ENCODE measurements around the gene SHISA9. TPM values are rescaled to one million over a fixed set of nuclear protein-coding genes. Genes with fewer than 3 reads are reported as not detected.

Gene SHISA9
- total RNA-seq, 2 experiments from 2014 or later: 0.02 TPM; not detected in 1

- H3K27me3 Mint-ChIP-seq: no peaks in the 10 kb centered on the region
- H3K4me1 Mint-ChIP-seq: no peaks in the 10 kb centered on the region
- H3K27ac Mint-ChIP-seq: no peak overlapping the region
- H3K4me3 Mint-ChIP-seq: no peak overlapping the region
- ATAC-seq (no peak), DNase-seq (no peak)
- no peaks in the 10 kb centered on the region for H3K36me3 Mint-ChIP-seq (ENCODE audit: low read depth)
- intact Hi-C loops (cut with DNase I, micrococcal nuclease): no loop called here
- H3K9me3 Mint-ChIP-seq (ENCODE audit: low read depth): peaks cover 9% of the 10 kb centered on the region
- POLR2A ChIA-PET: no interaction called here
- CTCF ChIA-PET: no interaction called here
Measured at GRCh38 chr16:13038591-13038990, 137.2 kb downstream of the SHISA9 start.

- Mint-ChIP-seq H3K4me1 (no peaks in the 10 kb centered on the region), H3K9me3 (ENCODE audit: low read depth) (peaks cover 11% of the 10 kb centered on the region), H3K4me3 (no peak overlapping the region), H3K27me3 (no peaks in the 10 kb centered on the region), H3K36me3 (ENCODE audit: low read depth) (no peaks in the 10 kb centered on the region), H3K27ac (no peak overlapping the region)
- ChIA-PET POLR2A (no interaction called here), CTCF (no interaction called here)
- intact Hi-C loops (cut with DNase I, micrococcal nuclease): no loop called here
- ATAC-seq: no peak
- DNase-seq: no peak
Measured at GRCh38 chr16:13039526-13039925, 138.1 kb downstream of the SHISA9 start.

- CTCF ChIA-PET: interaction anchor here (0.7 kb wide), 1 partner anchor 9 kb away, joined by 3 read pairs; no protein-coding TSS in a partner anchor
- H3K9me3 Mint-ChIP-seq (ENCODE audit: low read depth): peaks cover 11% of the 10 kb centered on the region
- POLR2A ChIA-PET: no interaction called here
- intact Hi-C loops (cut with DNase I, micrococcal nuclease): no loop called here
- H3K27me3 Mint-ChIP-seq: no peaks in the 10 kb centered on the region
- DNase-seq (no peak), ATAC-seq (no peak)
- H3K4me1 Mint-ChIP-seq: no peaks in the 10 kb centered on the region
- H3K36me3 Mint-ChIP-seq (ENCODE audit: low read depth): no peaks in the 10 kb centered on the region
- H3K27ac Mint-ChIP-seq: no peak overlapping the region
- H3K4me3 Mint-ChIP-seq: no peak overlapping the region
Measured at GRCh38 chr16:13041180-13041579, 139.8 kb downstream of the SHISA9 start.

GRCh38 chr16:13041646-13042290 lies 140.4 kb downstream of the SHISA9 start:
- ChIA-PET CTCF (interaction anchor here (0.7 kb wide), 1 partner anchor 9 kb away, joined by 3 read pairs; no protein-coding TSS in a partner anchor), POLR2A (no interaction called here)
- H3K4me3 Mint-ChIP-seq: no peak overlapping the region
- H3K27me3 Mint-ChIP-seq: no peaks in the 10 kb centered on the region
- DNase-seq (no peak), ATAC-seq (no peak)
- intact Hi-C loops (cut with DNase I, micrococcal nuclease): no loop called here
- H3K36me3 Mint-ChIP-seq (ENCODE audit: low read depth): no peaks in the 10 kb centered on the region
- no peak overlapping the region for H3K27ac Mint-ChIP-seq
- no peaks in the 10 kb centered on the region for H3K4me1 Mint-ChIP-seq
- peaks cover 11% of the 10 kb centered on the region for H3K9me3 Mint-ChIP-seq (ENCODE audit: low read depth)

- H3K27ac Mint-ChIP-seq: no peak overlapping the region
- H3K4me3 Mint-ChIP-seq: no peak overlapping the region
- H3K9me3 Mint-ChIP-seq (ENCODE audit: low read depth): peaks cover 11% of the 10 kb centered on the region
- DNase-seq (no peak), ATAC-seq (no peak)
- POLR2A ChIA-PET: no interaction called here
- no peaks in the 10 kb centered on the region for H3K27me3 Mint-ChIP-seq
- no peaks in the 10 kb centered on the region for H3K36me3 Mint-ChIP-seq (ENCODE audit: low read depth)
- H3K4me1 Mint-ChIP-seq: no peaks in the 10 kb centered on the region
- CTCF ChIA-PET: no interaction called here
- intact Hi-C loops (cut with DNase I, micrococcal nuclease): no loop called here
Measured at GRCh38 chr16:13042291-13042685, 140.9 kb downstream of the SHISA9 start.

GRCh38 chr16:13046061-13046821 lies 144.8 kb downstream of the SHISA9 start:
- H3K27ac Mint-ChIP-seq: no peak overlapping the region
- no peak overlapping the region for H3K4me3 Mint-ChIP-seq
- DNase-seq (no peak), ATAC-seq (no peak)
- ChIA-PET POLR2A (no interaction called here), CTCF (no interaction called here)
- H3K36me3 Mint-ChIP-seq (ENCODE audit: low read depth): no peaks in the 10 kb centered on the region
- intact Hi-C loops (cut with DNase I, micrococcal nuclease): no loop called here
- H3K27me3 Mint-ChIP-seq: no peaks in the 10 kb centered on the region
- H3K9me3 Mint-ChIP-seq (ENCODE audit: low read depth): peaks cover 9% of the 10 kb centered on the region
- no peaks in the 10 kb centered on the region for H3K4me1 Mint-ChIP-seq

- intact Hi-C loops (cut with DNase I, micrococcal nuclease): no loop called here
- no peak for ATAC-seq
- Mint-ChIP-seq H3K27me3 (no peaks in the 10 kb centered on the region), H3K4me1 (no peaks in the 10 kb centered on the region), H3K27ac (no peak overlapping the region), H3K4me3 (no peak overlapping the region), H3K9me3 (ENCODE audit: low read depth) (peaks cover 9% of the 10 kb centered on the region), H3K36me3 (ENCODE audit: low read depth) (no peaks in the 10 kb centered on the region)
- ChIA-PET POLR2A (no interaction called here), CTCF (no interaction called here)
- no peak for DNase-seq
Measured at GRCh38 chr16:13047276-13047675, 145.9 kb downstream of the SHISA9 start.

- Mint-ChIP-seq H3K4me3 (no peak overlapping the region), H3K36me3 (ENCODE audit: low read depth) (no peaks in the 10 kb centered on the region), H3K27ac (no peak overlapping the region), H3K4me1 (no peaks in the 10 kb centered on the region), H3K27me3 (no peaks in the 10 kb centered on the region), H3K9me3 (ENCODE audit: low read depth) (peaks cover 8% of the 10 kb centered on the region)
- no peak for DNase-seq
- ChIA-PET POLR2A (no interaction called here), CTCF (interaction anchor here (1.3 kb wide), 1 partner anchor 8 kb away, joined by 3 read pairs; no protein-coding TSS in a partner anchor)
- intact Hi-C loops (cut with DNase I, micrococcal nuclease): no loop called here
- ATAC-seq: no peak
Measured at GRCh38 chr16:13049688-13050087, 148.3 kb downstream of the SHISA9 start.

GRCh38 chr16:13052431-13052830 lies 151.0 kb downstream of the SHISA9 start:
- intact Hi-C loops (cut with DNase I, micrococcal nuclease): no loop called here
- H3K4me1 Mint-ChIP-seq: no peaks in the 10 kb centered on the region
- CTCF ChIA-PET: no interaction called here
- POLR2A ChIA-PET: no interaction called here
- H3K4me3 Mint-ChIP-seq: no peak overlapping the region
- ATAC-seq (no peak), DNase-seq (no peak)
- H3K36me3 Mint-ChIP-seq (ENCODE audit: low read depth): no peaks in the 10 kb centered on the region
- H3K9me3 Mint-ChIP-seq (ENCODE audit: low read depth): peaks cover 8% of the 10 kb centered on the region
- H3K27ac Mint-ChIP-seq: no peak overlapping the region
- no peaks in the 10 kb centered on the region for H3K27me3 Mint-ChIP-seq

- H3K27me3 Mint-ChIP-seq: peaks cover 2% of the 10 kb centered on the region
- H3K36me3 Mint-ChIP-seq (ENCODE audit: low read depth): no peaks in the 10 kb centered on the region
- DNase-seq (no peak), ATAC-seq (no peak)
- H3K4me3 Mint-ChIP-seq: no peak overlapping the region
- CTCF ChIA-PET: no interaction called here
- intact Hi-C loops (cut with DNase I, micrococcal nuclease): no loop called here
- H3K27ac Mint-ChIP-seq: no peak overlapping the region
- H3K4me1 Mint-ChIP-seq: no peaks in the 10 kb centered on the region
- peaks cover 11% of the 10 kb centered on the region for H3K9me3 Mint-ChIP-seq (ENCODE audit: low read depth)
- POLR2A ChIA-PET: no interaction called here
Measured at GRCh38 chr16:13055480-13055879, 154.1 kb downstream of the SHISA9 start.

- Mint-ChIP-seq H3K4me1 (no peaks in the 10 kb centered on the region), H3K4me3 (no peak overlapping the region), H3K36me3 (ENCODE audit: low read depth) (no peaks in the 10 kb centered on the region), H3K27me3 (peaks cover 2% of the 10 kb centered on the region), H3K27ac (no peak overlapping the region), H3K9me3 (ENCODE audit: low read depth) (peaks cover 8% of the 10 kb centered on the region)
- CTCF ChIA-PET: no interaction called here
- ATAC-seq (no peak), DNase-seq (no peak)
- POLR2A ChIA-PET: no interaction called here
- intact Hi-C loops (cut with DNase I, micrococcal nuclease): no loop called here
Measured at GRCh38 chr16:13056607-13057006, 155.2 kb downstream of the SHISA9 start.

- intact Hi-C loops (cut with DNase I, micrococcal nuclease): no loop called here
- DNase-seq: no peak
- CTCF ChIA-PET: no interaction called here
- POLR2A ChIA-PET: no interaction called here
- no peak for ATAC-seq
- peaks cover 2% of the 10 kb centered on the region for H3K27me3 Mint-ChIP-seq
- H3K9me3 Mint-ChIP-seq (ENCODE audit: low read depth): peaks cover 6% of the 10 kb centered on the region
- no peak overlapping the region for H3K27ac Mint-ChIP-seq
- H3K4me3 Mint-ChIP-seq: no peak overlapping the region
- H3K4me1 Mint-ChIP-seq: no peaks in the 10 kb centered on the region
- no peaks in the 10 kb centered on the region for H3K36me3 Mint-ChIP-seq (ENCODE audit: low read depth)
Measured at GRCh38 chr16:13060932-13061331, 159.5 kb downstream of the SHISA9 start.
